ENCODE results near the gene PLOD2. TPM values are rescaled to one million over a fixed set of nuclear protein-coding genes. Genes with fewer than 3 reads are reported as not detected.

PLOD2 gene
- total RNA-seq, 2 experiments from 2014 or later: not detected

GRCh38 chr3:146195605-146196004 lies 34.6 kb upstream of the PLOD2 start:
- no peak for TF ChIP-seq CTCF (IDR thresholded peaks at IDR 0.05)
- no peak for DNase-seq
- no peak for ATAC-seq (ENCODE audit: poor library complexity)
- POLR2A ChIA-PET: no interaction called here
- no peak overlapping the region for H3K27ac ChIP-seq (ENCODE audit: low read depth in 1 of 2, low read length in 2 of 2)
- H3K4me3 ChIP-seq (ENCODE audit: low read length): no peak overlapping the region
- no peaks in the 10 kb centered on the region for H3K27me3 ChIP-seq (ENCODE audit: control insufficient read depth in 1 of 2, insufficient read depth in 2 of 2, low read length in 2 of 2)
- intact Hi-C loops (cut with DNase I, micrococcal nuclease): no loop called here
- CTCF ChIA-PET: no interaction called here
- Mint-ChIP-seq H3K27ac (no peak overlapping the region), H3K36me3 (ENCODE audit: low read depth) (no peaks in the 10 kb centered on the region), H3K4me3 (no peak overlapping the region), H3K9me3 (no peaks in the 10 kb centered on the region), H3K4me1 (ENCODE audit: low read depth) (no peaks in the 10 kb centered on the region), H3K27me3 (peaks cover 16% of the 10 kb centered on the region)
- H3K4me1 ChIP-seq (ENCODE audit: insufficient read depth, low read length): no peaks in the 10 kb centered on the region
- no peaks in the 10 kb centered on the region for H3K36me3 ChIP-seq (ENCODE audit: insufficient read depth, low read length)
- no peaks in the 10 kb centered on the region for H3K9me3 ChIP-seq (ENCODE audit: control insufficient read depth in 1 of 2, insufficient read depth in 1 of 2, low read length in 2 of 2)

- Histone ChIP-seq H3K9me3 (ENCODE audit: control insufficient read depth in 1 of 2, insufficient read depth in 1 of 2, low read length in 2 of 2) (no peaks in the 10 kb centered on the region), H3K27ac (ENCODE audit: low read depth in 1 of 2, low read length in 2 of 2) (no peak overlapping the region), H3K4me3 (ENCODE audit: low read length) (no peak overlapping the region), H3K36me3 (ENCODE audit: insufficient read depth, low read length) (no peaks in the 10 kb centered on the region), H3K4me1 (ENCODE audit: insufficient read depth, low read length) (no peaks in the 10 kb centered on the region), H3K27me3 (ENCODE audit: control insufficient read depth in 1 of 2, insufficient read depth in 2 of 2, low read length in 2 of 2) (no peaks in the 10 kb centered on the region)
- CTCF ChIA-PET: no interaction called here
- H3K4me3 Mint-ChIP-seq: no peak overlapping the region
- no peaks in the 10 kb centered on the region for H3K36me3 Mint-ChIP-seq (ENCODE audit: low read depth)
- intact Hi-C loops (cut with DNase I, micrococcal nuclease): no loop called here
- ATAC-seq (ENCODE audit: poor library complexity) (no peak), DNase-seq (no peak)
- peaks cover 16% of the 10 kb centered on the region for H3K27me3 Mint-ChIP-seq
- TF ChIP-seq CTCF (IDR thresholded peaks at IDR 0.05): no peak
- POLR2A ChIA-PET: no interaction called here
- H3K9me3 Mint-ChIP-seq: no peaks in the 10 kb centered on the region
- H3K27ac Mint-ChIP-seq: no peak overlapping the region
- H3K4me1 Mint-ChIP-seq (ENCODE audit: low read depth): no peaks in the 10 kb centered on the region
Measured at GRCh38 chr3:146195030-146195429, 34.0 kb upstream of the PLOD2 start.

- H3K4me3 ChIP-seq (ENCODE audit: low read length): no peak overlapping the region
- Mint-ChIP-seq H3K27me3 (peaks cover 20% of the 10 kb centered on the region), H3K27ac (no peak overlapping the region), H3K4me1 (ENCODE audit: low read depth) (no peaks in the 10 kb centered on the region), H3K36me3 (ENCODE audit: low read depth) (no peaks in the 10 kb centered on the region), H3K4me3 (no peak overlapping the region), H3K9me3 (no peaks in the 10 kb centered on the region)
- no peak for TF ChIP-seq CTCF (IDR thresholded peaks at IDR 0.05)
- H3K27me3 ChIP-seq (ENCODE audit: control insufficient read depth in 1 of 2, insufficient read depth in 2 of 2, low read length in 2 of 2): no peaks in the 10 kb centered on the region
- intact Hi-C loops (cut with DNase I, micrococcal nuclease): no loop called here
- no peaks in the 10 kb centered on the region for H3K9me3 ChIP-seq (ENCODE audit: control insufficient read depth in 1 of 2, insufficient read depth in 1 of 2, low read length in 2 of 2)
- CTCF ChIA-PET: no interaction called here
- ATAC-seq (ENCODE audit: poor library complexity): no peak
- no peaks in the 10 kb centered on the region for H3K36me3 ChIP-seq (ENCODE audit: insufficient read depth, low read length)
- POLR2A ChIA-PET: no interaction called here
- no peaks in the 10 kb centered on the region for H3K4me1 ChIP-seq (ENCODE audit: insufficient read depth, low read length)
- no peak for DNase-seq
- H3K27ac ChIP-seq (ENCODE audit: low read depth in 1 of 2, low read length in 2 of 2): no peak overlapping the region
Measured at GRCh38 chr3:146191051-146191450, 30.1 kb upstream of the PLOD2 start.
